GM21390 (cell line): ENCODE data around the gene ADAMTS13.

Source experiments
- ATAC-seq: cut with Tn5 transposase; IDR thresholded peaks from one replicate; pipeline ENCODE4 v1.9.1; 2021; ENCODE audit not compliant: unreplicated experiment

ADAMTS13 gene

DNA sequence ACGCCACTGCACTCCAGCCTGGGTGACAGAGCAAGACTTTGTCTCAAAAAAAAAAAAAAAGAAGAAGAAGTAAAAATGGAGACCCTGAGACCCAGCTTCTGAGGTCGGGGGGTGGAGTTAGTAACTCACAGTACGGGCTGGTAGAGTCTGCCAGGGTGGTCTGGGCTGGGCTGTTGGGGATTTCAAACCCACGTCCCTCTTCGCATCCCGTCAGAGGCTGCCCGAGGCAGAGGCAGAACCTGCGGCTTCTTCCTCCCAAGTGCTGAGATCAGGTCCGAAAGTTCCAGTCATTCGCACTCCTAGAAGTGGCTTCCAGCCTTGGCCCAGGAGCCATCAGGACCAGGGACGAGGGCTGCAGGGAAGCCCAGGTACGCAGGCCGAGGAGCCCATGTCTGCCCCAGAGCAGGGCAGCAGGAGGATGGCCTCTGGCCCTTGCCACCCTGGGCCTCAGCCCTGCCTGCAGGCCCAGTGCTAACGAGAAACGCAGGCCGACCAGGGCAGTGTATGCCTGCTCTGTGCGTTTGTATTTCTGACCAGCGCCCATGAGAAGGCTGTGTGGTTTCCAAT, 66.6 kb downstream of the ADAMTS13 start:
- no peak for ATAC-seq

DNA sequence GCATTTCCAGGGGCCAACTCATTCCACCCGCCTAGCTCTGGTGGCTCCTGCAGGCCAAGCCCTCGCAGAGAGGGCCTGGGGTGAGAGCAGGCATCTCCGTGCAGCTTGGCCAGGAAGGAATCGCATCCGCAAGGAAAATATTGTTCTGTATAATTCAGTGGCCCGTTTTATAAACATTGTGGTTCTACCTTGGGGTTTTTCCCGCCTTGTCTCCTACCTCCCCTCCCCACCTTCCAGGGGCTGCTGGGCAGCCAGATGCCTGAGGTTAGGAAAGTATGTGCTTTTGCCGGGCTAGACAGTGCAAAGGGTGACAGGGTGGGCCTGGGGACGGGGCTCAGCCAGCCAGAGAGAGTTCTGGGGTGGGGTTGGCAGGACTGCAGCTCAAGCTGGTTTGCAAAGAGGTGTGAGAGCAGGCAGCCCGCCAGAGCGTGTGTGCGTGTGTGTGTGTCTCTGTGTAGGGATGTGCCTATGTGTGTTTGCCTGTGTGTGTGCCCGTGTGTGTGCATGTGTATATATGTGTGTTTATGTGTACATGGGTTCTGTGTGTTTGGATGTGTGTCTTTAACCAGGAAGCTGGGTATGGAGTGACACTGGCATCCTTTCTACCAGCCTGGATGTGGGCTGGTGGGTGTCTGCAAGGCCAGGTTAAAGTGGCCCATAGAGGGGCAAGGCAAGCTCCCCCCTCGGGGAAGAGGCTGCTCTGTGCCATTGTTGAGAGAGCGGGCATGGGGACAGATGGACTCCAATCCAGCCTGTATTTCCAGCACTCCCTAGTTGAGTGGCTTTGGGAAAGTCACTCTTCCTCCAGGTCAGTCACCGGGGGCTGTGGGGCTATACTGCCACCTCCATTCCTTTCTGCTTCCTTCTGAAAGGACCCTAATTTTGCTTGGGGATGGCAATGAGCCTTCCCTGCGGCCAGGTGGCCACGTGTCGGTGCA, 67.4 kb downstream of the ADAMTS13 start:
- ATAC-seq, result no peak

DNA sequence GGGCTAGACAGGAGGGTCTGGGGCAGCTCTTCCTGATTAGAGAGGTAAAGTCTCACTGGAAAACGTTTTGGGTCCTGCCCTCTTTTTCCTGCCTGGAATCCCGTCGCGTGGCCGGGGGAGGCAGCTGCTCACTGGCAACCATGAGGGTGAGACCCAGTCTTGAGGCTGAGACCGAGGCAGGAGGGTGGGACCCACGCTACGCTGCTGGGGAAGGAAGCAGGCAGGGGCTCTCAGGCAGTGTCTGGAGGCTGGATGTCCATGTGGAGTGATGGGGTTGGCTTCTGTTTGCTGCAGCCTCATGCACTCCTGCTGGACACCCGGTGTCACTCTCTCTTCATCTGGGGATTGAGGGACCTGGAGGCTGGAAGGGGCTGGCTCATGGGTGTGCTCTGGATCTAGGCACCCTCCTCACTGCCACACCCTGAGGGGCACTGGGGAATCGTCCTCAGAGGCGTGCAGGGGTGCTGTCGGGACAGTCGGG, 68.1 kb downstream of the ADAMTS13 start:
- ATAC-seq, result no peak

DNA sequence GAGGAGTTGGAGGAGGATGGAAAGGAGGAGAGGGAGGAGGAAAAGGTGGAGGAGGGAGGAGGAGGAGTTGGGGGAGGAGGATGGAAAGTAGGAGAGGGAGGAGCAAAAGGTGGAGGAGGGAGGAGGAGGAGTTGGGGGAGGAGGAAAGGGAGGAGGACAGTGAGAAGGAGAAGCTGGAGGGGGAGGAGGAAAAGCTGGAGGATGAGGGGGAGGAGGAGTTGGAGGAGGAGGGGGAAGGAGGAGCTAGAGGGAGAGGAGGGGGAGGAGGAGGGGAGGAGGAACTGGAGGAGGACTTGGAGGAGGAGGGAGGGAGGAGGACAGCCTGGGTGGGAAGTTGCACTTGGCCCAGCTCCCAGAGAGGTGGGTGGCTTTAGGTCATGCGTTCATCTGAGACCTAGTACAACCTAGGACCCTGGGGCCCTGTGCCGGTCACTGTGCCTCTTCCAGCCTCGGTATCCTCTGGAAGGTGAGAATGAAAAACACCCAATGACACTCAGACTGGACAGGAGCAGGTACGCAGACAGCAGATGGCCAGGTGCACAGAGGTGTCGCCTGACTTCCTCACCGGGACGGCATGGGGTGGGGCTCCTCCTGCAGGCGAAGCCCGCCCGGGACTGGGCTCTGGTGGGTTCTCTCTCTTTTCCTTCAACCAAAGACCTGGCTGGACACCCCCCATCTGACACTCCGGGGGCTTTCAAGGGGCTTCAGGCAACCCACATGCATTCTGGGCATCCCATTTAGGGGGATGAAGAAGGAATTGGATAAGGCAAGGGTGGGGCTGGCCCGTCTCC, 68.9 kb downstream of the ADAMTS13 start:
- no peak for ATAC-seq

GRCh38 chr9:133491656-133491925, 69.4 kb downstream of the ADAMTS13 start:
- no peak for ATAC-seq

DNA sequence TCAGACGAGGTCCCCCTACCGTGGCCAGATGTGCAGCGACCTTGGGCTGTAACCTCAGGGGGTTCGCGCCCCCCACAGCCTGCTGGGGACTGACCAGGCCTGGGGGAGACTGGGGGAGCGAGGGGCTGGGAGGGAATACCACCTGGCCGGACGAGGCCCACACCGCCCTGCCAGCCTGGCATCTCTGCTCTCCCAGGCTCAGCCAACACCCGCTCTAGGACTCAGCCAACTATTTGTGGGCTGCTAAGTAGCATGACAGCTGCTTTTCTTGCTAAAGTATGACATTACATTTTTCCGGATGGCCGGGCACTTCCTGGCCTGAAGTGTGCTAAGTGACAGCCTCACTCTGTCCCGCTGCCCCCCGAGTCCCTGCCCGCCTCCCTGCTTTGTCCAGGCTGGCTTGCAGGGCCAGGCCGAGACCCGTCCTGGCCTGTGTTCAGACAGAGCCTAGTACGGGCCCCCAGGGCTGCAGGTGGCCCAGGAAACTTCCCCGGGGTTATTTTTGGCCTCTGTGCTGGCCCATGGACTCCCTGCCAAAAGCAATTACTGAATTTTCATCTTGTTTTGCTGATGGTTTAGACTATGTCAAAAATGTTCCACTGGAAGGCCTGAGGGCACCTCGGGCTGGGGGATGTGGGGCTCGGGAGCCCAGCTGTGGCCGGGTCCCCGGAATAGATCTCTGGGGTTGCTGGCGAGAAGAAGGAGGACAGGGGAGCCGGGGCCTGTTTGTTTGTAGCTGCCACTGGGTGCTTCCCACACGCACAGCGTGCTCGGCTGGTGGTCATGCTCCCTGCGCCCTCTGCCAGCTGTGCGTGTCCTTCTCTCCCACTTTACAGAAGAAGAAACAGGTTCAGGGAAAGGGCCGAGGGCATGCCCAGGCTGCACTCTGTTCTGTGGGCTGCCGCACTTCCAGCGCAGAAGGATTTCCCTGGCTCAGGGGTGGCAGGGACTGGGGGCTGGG, 70.2 kb downstream of the ADAMTS13 start:
- ATAC-seq, result no peak

DNA sequence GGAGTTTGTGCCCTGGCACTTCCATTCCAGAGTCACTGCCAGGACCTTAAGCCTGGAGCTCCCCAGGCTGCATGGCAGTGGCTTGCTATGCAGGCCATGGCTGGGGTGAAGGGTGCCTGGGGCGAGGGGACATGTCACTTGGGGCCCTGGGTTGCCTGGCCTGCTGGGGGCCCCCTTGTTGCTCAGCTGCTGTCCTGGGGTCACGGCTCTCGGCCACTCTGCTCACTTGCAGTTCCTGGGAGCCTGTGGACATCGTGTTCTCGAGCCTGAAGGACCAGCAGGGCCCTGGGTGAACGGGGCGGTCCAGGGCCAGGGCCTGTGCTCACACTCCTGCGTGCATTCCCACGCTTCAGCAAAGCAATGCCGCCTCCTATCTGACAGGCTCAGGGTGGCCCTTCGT, 71.3 kb downstream of the ADAMTS13 start:
- ATAC-seq, result no peak

DNA sequence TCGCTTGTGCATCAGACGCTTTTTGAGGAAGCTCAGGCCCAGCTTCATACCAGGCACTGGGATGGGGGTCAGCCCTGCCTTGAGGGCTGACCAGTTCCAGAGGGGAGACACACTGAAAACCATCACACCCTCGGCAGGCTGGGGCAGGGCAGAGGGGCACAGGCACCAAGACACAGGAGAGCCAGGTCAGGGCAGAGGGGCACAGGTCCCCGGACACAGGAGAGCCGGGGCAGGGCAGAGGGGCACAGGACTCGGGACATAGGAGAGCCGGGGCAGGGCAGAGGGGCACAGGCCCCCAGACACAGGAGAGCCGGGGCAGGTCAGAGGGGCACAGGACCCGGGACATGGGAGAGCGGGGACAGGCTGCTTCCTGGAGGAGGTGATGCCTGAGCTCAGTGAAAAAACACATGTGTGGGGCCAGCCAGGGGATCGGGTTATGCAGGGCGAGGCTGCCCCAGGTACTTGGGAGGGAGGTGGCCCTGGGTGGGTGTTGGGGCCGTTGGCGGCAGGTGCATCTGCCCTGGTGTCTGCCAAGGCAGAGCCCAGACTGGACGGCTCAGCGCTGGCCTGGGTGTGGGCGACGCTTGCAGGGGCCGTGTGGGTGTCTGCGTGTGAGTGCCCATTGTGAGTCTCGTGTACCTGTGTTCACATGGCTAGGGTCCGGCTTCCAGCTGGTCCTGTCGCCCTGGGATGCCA, 71.8 kb downstream of the ADAMTS13 start:
- ATAC-seq, result no peak

DNA sequence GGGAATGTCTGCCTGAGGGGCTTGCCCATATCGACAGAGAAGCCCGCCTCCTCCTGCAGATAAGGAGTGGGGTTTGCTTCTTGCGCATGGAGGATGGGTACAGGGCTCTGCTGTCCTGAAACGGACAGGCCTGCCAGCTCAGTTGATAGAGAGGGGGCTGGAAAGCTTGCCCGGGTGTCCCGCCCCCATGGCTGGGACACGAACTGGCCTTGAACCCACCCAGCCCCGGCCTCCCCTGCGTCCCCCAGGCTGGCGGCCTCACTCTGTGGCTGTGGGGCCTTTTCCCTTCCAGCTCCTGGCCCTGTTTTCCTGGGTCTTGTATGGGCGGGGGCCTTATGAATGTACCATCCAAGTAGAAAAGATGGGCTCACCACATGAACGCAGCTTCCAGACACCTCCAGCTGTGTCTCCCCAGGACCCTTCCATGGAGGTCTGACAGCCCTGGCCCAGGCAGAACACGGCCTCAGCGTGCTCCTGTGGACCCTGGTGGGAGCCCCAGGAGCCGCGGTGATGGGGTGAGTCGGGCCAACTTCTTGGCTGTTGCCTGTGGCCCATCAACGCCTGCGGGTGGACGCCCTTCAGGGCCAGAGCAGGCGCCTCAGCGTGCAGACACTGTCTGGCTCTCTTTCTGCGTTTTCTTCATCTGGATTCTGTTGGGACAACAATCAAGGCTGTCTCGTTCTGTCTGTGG, 72.6 kb downstream of the ADAMTS13 start:
- no peak for ATAC-seq

DNA sequence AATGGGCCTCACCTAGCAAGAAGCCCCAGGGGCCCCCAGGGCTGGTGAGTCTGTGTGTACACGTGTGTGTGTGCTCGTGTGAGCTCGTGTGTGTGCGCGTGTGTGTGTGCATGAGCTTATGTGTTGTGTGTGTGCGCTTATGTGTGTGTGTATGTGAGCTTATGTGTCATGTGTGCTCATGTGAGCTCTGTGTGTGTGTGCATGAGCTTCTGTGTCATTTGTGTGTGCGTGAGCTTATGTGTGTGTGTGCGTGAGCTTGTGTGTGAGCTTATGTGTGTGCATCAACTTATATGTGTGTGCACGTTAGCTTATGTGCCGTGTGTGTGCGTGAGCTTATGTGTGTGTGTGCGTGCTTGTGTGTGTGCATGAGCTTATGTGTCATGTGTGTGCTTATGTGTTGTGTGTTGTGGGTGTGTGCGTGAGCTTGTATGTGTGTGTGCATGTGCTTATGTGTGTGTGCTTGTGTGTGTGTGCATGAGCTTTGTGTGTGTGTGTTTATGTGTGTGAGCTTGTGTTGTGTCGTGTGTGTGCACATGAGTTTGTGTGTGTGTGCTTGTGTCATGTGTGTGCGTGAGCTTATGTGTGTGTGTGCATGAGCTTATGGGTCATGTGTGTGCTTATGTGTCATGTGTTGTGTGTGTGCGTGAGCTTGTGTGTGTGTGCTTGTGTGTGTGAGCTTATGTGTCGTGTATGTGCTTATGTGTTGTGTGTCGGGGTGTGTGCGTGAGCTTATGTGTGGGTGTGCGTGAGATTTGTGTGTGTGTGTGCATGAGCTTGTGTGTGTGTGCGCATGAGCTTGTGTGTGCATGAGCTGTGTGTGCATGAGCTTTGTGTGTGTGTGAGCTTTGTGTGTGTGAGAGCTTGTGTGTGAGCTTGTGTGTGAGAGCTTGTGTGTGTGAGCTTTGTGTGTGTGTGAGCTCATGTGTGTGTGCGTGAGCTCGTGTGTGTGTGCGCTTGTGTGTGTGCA, 73.4 kb downstream of the ADAMTS13 start:
- no peak for ATAC-seq

GRCh38 chr9:133496861-133497842, 75.0 kb downstream of the ADAMTS13 start:
- no peak for ATAC-seq

DNA sequence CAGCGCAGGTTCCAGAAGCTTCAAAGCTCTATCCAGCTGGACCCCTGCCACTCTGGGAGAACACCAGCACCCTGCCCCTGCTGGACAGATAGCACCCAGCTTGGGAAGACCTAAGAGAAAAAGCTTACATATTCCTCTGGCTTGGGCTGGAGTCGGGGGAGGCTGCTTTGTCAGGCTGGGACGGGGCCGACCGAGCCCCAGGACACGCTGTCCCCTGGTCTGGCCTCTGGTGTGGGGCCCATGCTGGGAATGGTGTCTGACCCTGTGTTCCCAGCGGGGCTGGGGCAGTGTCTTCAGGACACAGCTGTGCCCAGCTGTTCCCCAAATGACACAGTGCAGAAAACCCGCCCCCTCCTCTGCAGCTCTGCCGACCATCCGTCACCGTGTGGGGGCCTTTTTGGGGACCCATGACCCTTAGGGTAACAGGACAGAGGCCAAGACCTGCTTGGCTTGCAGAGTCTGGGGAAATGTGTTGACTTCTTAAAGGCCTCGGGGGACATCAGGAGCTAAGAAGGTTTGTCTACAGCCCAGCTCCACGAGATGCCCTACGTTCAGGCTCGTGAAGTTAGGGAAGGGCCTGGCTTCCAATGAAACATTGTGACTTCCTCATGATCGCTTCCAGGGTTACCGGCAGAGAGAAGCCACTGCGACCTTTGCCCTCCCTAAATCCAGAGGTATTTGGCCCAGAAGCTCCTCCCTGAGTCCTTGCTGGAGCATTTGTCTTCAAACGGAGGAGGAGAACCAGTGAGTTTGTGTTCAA, 77.1 kb downstream of the ADAMTS13 start:
- ATAC-seq, result no peak

DNA sequence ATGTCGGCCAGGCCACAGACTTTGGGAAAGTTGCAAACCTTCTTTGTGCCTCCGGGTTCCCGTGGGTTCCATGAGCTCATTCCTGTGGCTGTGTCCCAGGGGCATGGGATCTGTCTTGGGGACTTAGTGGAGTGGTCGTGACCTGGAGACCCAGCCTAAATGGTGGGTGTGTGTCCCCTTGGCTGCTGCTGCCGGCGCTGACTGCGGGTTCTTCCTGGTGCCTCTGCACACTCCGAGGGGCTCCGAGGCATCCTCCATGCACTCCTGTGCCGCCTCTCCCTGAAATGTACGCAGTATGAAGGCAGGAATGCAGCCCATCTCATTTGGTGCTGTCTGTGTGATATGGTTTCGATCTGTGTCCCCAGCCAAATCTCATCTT, 77.7 kb downstream of the ADAMTS13 start:
- ATAC-seq, result no peak

DNA sequence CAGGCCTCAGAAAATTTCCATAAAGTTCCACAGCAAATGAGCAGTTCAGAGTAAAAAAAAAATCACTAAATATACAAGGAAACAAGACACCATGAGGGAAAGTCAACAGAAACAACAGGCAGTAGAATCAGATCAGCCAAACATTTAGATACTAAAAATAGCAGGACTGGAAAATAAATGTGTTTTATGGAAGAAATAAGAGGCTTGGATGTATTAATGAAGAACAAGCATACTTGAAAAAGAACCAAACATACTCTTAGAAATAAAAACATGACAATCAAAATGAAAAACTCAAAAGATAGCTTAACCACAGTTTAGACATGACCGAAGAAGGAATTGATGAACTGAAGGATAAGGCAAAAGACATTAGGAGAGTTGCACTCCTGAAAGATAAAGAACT, 79.9 kb downstream of the ADAMTS13 start:
- ATAC-seq, result no peak

DNA sequence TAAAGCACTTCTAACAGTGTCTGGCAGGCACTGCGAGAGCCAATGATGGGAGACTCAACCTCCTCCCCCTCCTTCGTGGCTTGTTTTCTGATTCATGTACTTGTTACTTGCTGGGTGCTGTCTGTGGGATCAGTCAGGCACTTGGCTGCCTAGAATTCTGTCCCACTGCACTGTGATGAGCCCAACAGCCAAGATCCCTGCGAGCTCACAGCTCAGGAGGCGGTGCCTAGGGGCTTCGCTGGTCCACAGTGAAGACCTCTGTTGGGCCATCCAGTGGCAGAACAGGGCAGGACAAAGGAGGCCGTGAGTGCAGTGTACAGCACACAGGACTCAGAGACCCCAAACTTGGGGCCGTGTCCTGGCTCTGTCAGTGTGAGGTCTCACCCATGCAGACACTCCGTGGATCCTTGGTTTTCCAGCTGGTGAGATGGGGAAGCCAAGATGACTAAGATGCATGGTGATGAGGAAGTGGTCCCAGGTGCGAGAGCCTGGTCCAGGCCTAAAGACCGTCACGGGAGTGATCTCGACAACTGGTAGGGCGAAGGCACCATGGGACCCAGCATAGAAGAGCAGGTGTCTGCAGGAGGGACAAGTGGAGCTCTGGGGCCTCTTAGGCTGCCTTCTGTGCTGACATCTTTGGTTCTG, 83.1 kb downstream of the ADAMTS13 start:
- ATAC-seq, result no peak
